ENCODE measurements around the gene PPP1R1C. TPM values are rescaled to one million over a fixed set of nuclear protein-coding genes. Genes with fewer than 3 reads are reported as not detected.

PPP1R1C gene
- total and polyA plus RNA-seq, 2 of the 13 experiments (the other 11 are each of a cell fraction or from before 2014, with no cell fraction given), result 1.5 to 3.5 TPM

- in situ Hi-C loops (cut with HindIII; ENCODE audit: extremely low pct_ligation_motif_present, low pct_unique_long_range_greater_than_20kb), result no loop called here
- Histone ChIP-seq H3K36me3 (replicated peaks in 1 of 2; ENCODE audit: control insufficient read depth in 1 of 2, insufficient read depth in 2 of 2, low read length in 2 of 2) (no peaks in the 10 kb centered on the region), H3K4me2 (ENCODE audit: low read depth, low read length) (no peak overlapping the region), H2AFZ (ENCODE audit: low read length) (no peak overlapping the region), H3K79me2 (ENCODE audit: insufficient read depth, low read length) (no peaks in the 10 kb centered on the region), H4K20me1 (ENCODE audit: insufficient read depth, low read length) (no peaks in the 10 kb centered on the region), H3K9me3 (ENCODE audit: low read length) (no peaks in the 10 kb centered on the region), H3K27ac (ENCODE audit: extremely low read length, insufficient read depth, low read length) (no peak overlapping the region), H3K27me3 (ENCODE audit: control insufficient read depth in 1 of 2, insufficient read depth in 2 of 2, low read length in 2 of 2) (no peaks in the 10 kb centered on the region), H3K4me3 (replicated peaks in 1 of 3; ENCODE audit: insufficient read depth in 1 of 3, low read depth in 2 of 3, low read length in 3 of 3) (no peak overlapping the region), H3K4me1 (ENCODE audit: insufficient read depth, low read length) (peaks cover 12% of the 10 kb centered on the region), H3K9ac (ENCODE audit: insufficient read depth, low read depth, low read length) (no peak overlapping the region)
- no peak for FAIRE-seq
- CTCF ChIA-PET (ENCODE audit: low intra/inter-chr PET ratio, low total read pairs), result no interaction called here
- POLR2A ChIA-PET, result no interaction called here
- WGBS (ENCODE audit: low lambda C conversion rate), result 46% methylated on average over 5 of the region's 5 CpGs
- no TSS peak for BruUV-seq (replicated peaks)
- TF ChIP-seq ZNF280B (CRISPR knock-in tag; IDR thresholded peaks at IDR 0.05; ENCODE audit: borderline replicate concordance) (no peak), POGK (CRISPR knock-in tag; conservative IDR thresholded peaks at IDR 0.05) (no peak), MLX (CRISPR knock-in tag; IDR thresholded peaks at IDR 0.05) (no peak), YEATS4 (CRISPR knock-in tag; IDR thresholded peaks at IDR 0.05; ENCODE audit: borderline replicate concordance) (no peak), JUN (CRISPR knock-in tag; IDR thresholded peaks at IDR 0.05) (no peak), MAFK (conservative IDR thresholded peaks at IDR 0.05 in 1 of 2, IDR thresholded peaks at IDR 0.05 in 1 of 2; ENCODE audit: low read length in 2 of 2) (no peak), PLSCR1 (CRISPR knock-in tag; IDR thresholded peaks at IDR 0.05; ENCODE audit: borderline replicate concordance) (no peak), ZNF746 (CRISPR knock-in tag; IDR thresholded peaks at IDR 0.05) (no peak), ZFP37 (CRISPR knock-in tag; IDR thresholded peaks at IDR 0.05; ENCODE audit: borderline replicate concordance) (no peak), ZNF549 (CRISPR knock-in tag; IDR thresholded peaks at IDR 0.05) (no peak), NR2F2 (IDR thresholded peaks at IDR 0.05; ENCODE audit: borderline replicate concordance, low read depth) (no peak), DZIP1 (CRISPR knock-in tag; IDR thresholded peaks at IDR 0.05) (no peak), TMF1 (CRISPR knock-in tag; IDR thresholded peaks at IDR 0.05; ENCODE audit: low read depth) (no peak), TOE1 (CRISPR knock-in tag; IDR thresholded peaks at IDR 0.05) (no peak), MAFF (IDR thresholded peaks at IDR 0.05; ENCODE audit: low read depth, low read length) (no peak), ZNF891 (CRISPR knock-in tag; IDR thresholded peaks at IDR 0.05) (no peak)
- no peak for ATAC-seq
- DNase-seq (ENCODE audit: low spot score), result no peak
- intact Hi-C loops (cut with micrococcal nuclease; ENCODE audit: unreplicated experiment), result no loop called here
Measured at GRCh38 chr2:181972431-181973170, 13.1 kb upstream of the PPP1R1C start.
